Kasumi-1 (cell line): Measurements from ENCODE around the gene KRT85.
A peak's percentile ranks its signal among the peaks of the same experiment; 100 is the strongest.

ENCODE experiments used
- DNase-seq, 2 experiments: peaks; one replicate each; lab custom pipeline; 2025; lab: John Stamatoyannopoulos, UW

KRT85 gene

DNA sequence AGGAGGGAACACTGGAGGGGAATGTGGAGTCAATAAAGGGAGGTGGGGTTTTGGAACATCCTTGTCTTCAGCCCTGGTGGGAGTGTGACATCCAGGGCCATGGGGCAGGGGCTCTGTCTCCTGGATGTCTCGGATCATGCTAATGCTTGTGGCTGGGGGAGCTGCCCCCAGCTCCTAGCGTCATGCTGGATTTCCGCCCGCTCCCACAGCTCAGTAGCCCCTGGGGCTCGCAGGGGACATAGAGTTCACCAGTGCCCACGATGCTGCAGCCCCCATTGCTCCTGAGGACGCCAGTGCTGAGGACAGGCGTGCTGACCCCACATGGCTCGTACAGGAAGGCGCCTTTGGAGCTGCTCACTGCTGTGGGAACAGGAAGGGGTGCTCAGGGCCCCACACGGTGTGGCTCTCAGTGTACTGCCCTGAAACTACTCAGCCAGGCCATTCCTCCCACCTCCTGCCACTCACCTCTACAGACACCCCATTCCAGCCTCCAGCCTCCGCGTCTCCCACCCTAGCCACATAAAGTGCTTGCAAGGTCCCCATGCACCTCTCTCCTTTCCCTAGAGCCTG, 27.6 kb upstream of the KRT85 start:
- no peak for DNase-seq

DNA sequence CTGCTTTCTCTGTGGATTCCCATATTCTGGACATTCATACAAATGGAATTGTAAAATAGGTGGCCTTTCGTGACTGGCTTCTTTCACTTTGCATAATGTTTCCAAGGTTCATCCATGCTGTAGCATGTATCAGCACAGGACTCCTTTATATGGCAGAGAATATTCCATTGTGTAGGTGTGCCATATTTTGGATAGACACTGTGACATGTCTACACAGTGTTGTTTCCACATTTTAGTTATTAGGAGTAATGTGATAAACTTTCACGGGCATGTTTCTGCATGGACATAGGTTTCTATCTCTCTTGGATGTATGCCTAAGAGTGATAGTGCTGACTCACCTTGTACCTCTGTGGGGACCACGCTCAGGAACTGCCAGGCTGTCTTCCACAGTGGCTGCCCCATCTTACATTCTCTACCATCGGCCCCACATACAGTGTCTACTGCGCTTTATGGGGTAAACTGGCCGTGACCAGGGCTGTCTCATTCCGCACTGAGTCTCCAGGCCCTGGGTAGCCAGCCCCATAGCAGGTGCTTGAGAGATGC, 25.3 kb upstream of the KRT85 start:
- no peak for DNase-seq

DNA sequence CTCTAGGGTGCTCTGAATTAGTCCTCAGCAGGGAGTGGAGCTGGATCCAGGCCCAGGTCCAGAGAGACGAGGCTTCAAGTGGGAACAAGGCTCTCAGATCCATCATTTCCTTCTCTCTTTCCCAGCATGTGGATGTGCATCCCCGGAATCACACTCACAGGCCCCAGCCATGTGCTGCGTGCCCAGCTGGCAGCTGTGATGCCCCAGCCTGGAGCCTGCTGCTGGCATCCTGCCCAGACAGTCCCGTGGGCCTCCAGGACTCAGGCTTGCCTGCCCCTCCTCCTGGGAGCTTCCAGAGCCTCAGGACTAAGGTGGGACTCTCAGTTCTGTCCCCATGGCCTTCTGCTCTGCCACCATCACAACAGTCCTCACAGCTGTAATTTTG, 24.3 kb upstream of the KRT85 start:
- no peak for DNase-seq

GRCh38 chr12:52390739-52391617, 23.7 kb upstream of the KRT85 start:
- DNase-seq: peak in 1 of 2 experiments; percentile 3

DNA sequence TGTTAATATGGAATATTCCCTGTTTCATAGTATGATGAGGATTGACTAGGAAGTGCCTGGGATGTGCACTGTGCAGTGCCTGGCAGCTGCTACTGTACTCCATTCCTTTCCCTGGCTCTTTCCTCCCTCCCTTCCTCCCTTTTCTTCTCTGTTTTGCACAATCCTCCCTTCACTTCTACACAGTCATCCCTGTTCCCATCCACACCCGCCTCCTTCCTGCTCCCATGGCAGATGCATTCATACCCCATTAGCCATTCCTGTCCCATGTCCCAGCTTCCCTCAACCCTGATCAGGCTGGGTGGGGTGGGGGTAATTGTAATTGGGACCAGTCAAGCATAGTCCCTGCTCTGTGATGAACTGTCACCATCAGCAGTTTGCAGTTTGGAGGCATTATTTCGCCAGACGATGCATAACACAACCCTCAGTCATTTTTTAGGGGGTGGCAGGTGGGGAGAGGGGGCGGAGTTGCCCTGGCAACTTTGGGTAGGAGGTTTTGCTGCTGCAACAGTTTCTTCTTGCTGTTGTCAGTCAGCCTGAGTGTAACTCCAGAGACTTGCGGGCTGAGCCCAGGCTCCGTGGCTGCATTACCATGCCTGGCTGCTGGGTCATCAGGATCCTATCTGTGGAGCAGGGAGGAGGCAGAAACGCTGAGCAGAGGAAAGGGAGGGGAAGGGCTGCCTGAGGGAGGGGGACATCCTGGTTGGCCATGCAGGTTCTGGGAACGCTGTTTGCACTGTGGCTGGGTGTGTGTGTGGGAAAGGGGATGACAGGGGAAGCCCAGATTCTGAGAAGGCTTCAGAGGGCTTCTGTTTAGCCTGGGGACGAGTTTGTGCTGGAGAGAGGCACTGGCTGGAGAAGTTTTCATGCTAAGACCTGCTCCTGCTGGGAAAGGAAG, 22.3 kb upstream of the KRT85 start:
- DNase-seq: no peak

DNA sequence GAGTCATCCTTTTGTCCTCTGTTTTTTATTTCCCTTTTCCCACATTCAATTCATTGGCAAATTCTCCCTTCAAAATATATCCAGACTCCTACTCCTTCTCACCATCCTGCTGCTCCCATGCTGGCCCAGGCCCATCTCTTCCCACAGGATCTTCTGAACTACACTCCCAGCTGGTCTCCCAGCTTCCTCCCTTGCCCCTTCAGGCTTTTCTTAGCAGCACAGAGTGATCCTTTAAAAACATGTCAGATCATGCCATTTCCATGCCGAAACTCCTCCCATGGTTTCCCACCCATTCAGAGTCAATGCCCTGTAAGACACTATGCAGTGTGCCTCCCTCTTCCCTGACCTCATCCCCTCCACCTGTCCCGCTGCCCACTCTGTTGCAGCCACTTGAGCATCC, 20.6 kb upstream of the KRT85 start:
- DNase-seq: no peak

- no peak for DNase-seq
These were observed 18.0 kb upstream of the KRT85 start, which contains the start of gene KRT84 for GRCh38 chr12:52385226-52385702. TSS of gene KRT84 (minus strand) at chr12:52385652. CDS start at chr12:52385585, 67 bp downstream.

GRCh38 chr12:52383331-52383730, 16.1 kb upstream of the KRT85 start:
- DNase-seq: no peak

DNA sequence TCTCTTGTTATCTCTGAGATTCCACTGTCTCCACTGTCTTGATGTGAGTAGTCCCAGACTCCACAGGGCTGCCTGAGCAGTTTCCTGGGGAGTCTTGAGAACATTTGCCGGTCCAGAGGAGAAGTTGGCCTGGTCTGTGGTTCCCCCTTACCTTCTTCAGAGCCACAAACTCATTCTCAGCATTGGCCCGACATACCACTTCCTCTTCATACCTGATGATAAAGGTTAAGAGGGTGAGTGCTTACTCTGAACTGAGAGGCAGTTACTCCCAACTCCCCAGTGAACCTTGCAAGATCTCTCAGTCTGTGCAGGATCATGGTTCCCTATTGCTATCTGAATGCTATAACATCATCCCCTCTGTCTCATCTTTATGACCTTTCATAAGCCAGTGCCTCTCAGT, 15.6 kb upstream of the KRT85 start:
- no peak for DNase-seq

- DNase-seq: no peak
These were observed 13.9 kb upstream of the KRT85 start for GRCh38 chr12:52381206-52381605.

DNA sequence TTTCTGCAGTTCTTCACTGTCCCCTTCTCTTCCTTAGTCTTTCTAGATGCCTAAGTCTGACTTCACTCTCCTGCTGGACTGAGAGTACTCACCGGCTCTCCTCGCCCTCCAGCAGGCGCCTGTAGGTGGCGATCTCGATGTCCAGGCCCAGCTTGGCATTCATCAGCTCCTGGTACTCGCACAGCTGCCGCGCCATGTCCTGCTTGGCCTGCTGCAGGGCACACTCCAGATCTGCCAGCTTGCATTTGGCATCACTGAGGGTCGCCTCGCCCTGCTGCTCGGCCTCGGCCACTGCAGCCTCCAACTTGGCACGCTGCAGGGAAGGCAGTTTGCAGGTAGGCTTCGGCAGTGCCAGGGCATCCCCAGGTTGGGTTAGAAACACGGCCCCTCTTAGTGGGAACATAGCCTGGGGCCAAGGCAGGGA, 13.0 kb upstream of the KRT85 start:
- peak; percentile 0 to 1 for DNase-seq

DNA sequence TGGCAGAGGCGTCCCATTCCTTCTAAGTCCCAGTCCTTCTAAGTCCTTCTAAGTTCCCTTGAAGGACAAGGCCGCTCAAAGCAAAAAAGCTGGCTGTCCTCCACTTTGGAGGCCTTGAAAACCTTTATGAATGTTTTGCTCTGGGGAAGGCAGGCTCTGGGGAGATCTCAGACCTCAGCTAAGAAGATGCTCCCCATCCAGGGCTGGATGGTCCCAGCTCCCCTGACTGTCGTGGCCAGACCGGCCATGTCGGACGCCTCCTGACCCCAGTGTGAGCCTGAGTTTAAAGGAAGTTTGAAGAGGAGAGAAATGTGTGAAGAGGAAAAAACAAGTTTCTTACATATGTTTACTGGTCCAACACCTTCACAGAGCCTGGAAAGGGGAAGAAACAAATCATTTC, 12.3 kb upstream of the KRT85 start:
- no peak for DNase-seq

DNA sequence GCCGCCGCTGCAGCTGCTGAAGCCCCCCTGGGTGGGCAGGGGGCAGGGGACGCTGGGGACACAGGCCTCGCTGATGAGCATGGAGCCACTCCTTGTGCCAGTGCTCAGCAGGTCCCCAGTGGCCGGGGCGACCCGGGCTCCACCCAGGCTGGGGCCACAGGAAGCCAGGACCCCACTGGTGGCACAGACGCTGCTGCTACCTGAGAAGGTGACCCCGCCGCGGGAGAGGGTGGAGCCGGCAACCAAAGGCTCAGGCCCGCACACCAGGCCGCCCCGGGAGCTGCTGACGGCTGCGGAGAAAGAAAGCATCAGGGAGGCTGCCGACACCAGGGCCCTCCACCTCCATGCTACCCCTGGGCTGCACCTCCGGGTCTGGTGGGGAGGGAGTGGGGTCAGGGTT, 10.8 kb upstream of the KRT85 start:
- no peak for DNase-seq

GRCh38 chr12:52377266-52377665, 10.0 kb upstream of the KRT85 start:
- no peak for DNase-seq

- DNase-seq: peak; percentile 60 to 72
These were observed 5.2 kb upstream of the KRT85 start for GRCh38 chr12:52372216-52373154.

DNA sequence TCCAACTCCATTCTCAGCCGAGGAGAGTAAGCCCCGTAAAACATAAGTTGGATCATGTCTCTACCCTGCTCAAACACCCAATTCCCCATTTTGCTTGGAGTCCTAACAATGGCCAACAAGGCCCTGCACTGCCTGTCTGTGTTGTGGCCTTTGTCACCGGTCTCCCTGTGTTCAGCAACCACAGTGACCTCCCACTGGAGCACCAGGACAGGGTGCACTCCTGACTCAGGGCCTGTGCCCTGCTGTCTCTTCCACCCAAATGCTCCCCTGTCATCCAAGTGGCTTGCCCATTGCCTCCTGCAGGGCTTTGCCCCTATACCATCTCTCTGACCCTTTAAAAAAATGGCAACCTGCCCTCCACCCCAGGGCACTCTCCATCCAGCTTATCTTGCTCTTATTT, 4.4 kb upstream of the KRT85 start:
- no peak for DNase-seq

DNA sequence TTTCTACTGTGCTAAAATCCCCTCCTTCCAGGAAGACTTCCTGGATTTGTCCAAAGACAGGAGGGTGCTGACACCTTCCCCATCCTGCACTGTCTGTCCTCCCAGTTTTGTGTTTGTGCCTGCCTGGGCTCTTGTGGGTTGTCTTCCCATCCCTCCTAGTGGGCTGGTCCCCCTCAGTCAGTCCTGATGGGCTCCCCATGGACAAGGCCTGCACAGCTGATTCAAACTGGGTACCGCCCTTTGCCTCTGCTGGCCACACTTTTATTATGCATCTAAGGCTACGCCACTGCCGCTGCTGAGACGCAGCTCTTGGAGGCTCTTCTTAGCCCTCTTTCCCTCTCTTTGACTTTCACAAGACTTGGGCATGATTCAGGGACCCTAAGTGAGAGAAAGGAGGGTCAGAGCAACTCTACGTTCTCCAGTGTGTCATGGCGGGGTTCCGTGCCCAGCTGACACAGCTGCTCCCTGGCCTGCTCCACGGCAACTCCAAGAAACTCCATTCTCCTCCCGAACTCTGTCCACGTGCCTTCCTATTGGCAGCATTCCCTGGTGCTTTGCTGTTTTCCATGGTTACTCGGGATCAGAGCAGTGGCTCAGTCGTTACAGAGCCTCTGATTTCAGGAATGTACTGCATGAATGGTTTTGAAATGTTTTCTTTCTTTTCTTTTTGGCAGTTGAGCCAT, 3.8 kb upstream of the KRT85 start:
- DNase-seq: no peak

DNA sequence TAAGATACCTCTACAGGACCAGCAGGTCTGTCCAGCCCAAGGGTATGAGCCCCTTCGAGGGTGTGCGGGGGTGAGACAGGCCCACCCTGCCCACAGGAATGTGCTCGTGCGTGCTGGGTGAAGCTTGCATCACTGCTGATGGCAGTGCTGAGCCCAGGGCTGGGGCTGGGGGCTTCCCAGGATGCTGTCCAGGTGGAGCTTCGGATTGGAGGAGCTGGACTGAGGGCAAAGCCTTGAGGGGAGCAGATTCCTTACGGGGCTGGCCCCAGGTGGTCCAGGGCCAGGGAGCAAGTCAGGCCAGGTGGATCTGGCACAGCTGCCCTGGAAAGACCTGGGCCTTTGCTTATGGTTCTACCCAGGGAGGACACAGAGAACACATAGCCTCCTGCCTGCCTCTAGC, 2.5 kb upstream of the KRT85 start:
- DNase-seq: no peak

- DNase-seq: no peak
These were observed 1.9 kb upstream of the KRT85 start for GRCh38 chr12:52369211-52369610.

- no peak for DNase-seq
These were observed 1.2 kb upstream of the KRT85 start for GRCh38 chr12:52368508-52368907.
